Hematopoietic multipotent progenitor cell treated with erythropoietin and hydrocortisone succinate and interleukin-3 and kit ligand, for 15 days (in vitro differentiated cells): Measurements from ENCODE around the gene SUOX.
"Not testable (repeated sequence)": the region's sequence is repeated elsewhere in the genome, so short reads cannot be mapped to it uniquely, and the experiment has no call there.

Source experiments
- DNase-seq: peaks from one replicate; pipeline ENCODE4 v3.0.0-alpha.2; 2015; ENCODE audit warnings: low spot score

SUOX gene

GRCh38 chr12:55996715-55997534, at the start of gene SUOX:
Gene SUOX, plus strand, starts transcription at chr12:55997276. Its CDS starts 4,946 bp downstream, at chr12:56002222.
- DNase-seq: peak; percentile 64

- peak; percentile 31 for DNase-seq
Measured at GRCh38 chr12:55955344-55955743, 41.7 kb upstream of the SUOX start.

GRCh38 chr12:55955800-55956508, 41.1 kb upstream of the SUOX start:
- peak; percentile 56 for DNase-seq

- no peak for DNase-seq
Measured at GRCh38 chr12:55957106-55957859, 39.8 kb upstream of the SUOX start.

- DNase-seq: no peak
Measured at GRCh38 chr12:55963760-55964159, 33.3 kb upstream of the SUOX start.

GRCh38 chr12:55965240-55965639, 31.8 kb upstream of the SUOX start:
- no peak for DNase-seq

GRCh38 chr12:55965941-55966407, 31.1 kb upstream of the SUOX start, which contains the start of gene PMEL:
Gene PMEL, minus strand, starts transcription at chr12:55966042. Its CDS starts 31 bp downstream, at chr12:55966011.
- no peak for DNase-seq

- peak; percentile 89 for DNase-seq
Measured at GRCh38 chr12:55966408-55967281, 30.4 kb upstream of the SUOX start, which contains the start of gene CDK2. Gene CDK2, plus strand, starts transcription at chr12:55966830. Its CDS starts 179 bp downstream, at chr12:55967009.

- no peak for DNase-seq
Measured at GRCh38 chr12:55969356-55969755, 27.7 kb upstream of the SUOX start.

GRCh38 chr12:55970775-55971174, 26.3 kb upstream of the SUOX start:
- no peak for DNase-seq

- DNase-seq: no peak
Measured at GRCh38 chr12:55972042-55972441, 25.0 kb upstream of the SUOX start.

GRCh38 chr12:55972456-55972855, 24.6 kb upstream of the SUOX start:
- no peak for DNase-seq

GRCh38 chr12:55972911-55973598, 24.0 kb upstream of the SUOX start:
- peak; percentile 21 for DNase-seq

GRCh38 chr12:55973599-55974307, 23.3 kb upstream of the SUOX start, which contains the start of gene RAB5B:
Gene RAB5B, plus strand, starts transcription at chr12:55974078. Its CDS starts 12,883 bp downstream, at chr12:55986961.
- DNase-seq: peak; percentile 100

- peak; percentile 57 for DNase-seq
Measured at GRCh38 chr12:55974308-55974730, 22.8 kb upstream of the SUOX start.

GRCh38 chr12:55978393-55978792, 18.7 kb upstream of the SUOX start:
- DNase-seq: no peak

GRCh38 chr12:55979069-55979468, 18.0 kb upstream of the SUOX start:
- no peak for DNase-seq

GRCh38 chr12:55981882-55982281, 15.2 kb upstream of the SUOX start:
- DNase-seq: not testable (repeated sequence)

- no peak for DNase-seq
Measured at GRCh38 chr12:55982319-55982936, 14.6 kb upstream of the SUOX start.
